Cardiac muscle cell (in vitro differentiated cells and primary cell): Measurements from ENCODE around the gene RPL27A. TPM values are rescaled to one million over a fixed set of nuclear protein-coding genes. Genes with fewer than 3 reads are reported as not detected.

Experiments used
- DNase-seq, 2 donors: peaks; one replicate each; pipeline versions ENCODE4 v3.0.0 to v3.0.0-alpha.2; 2010 to 2017; ENCODE audit warnings: low read depth in 1 of 2, low spot score in 1 of 2
- H3K27ac ChIP-seq: fragments of 200-600 bp; sonication (generic); 2 replicates; pipeline ENCODE4 v1.5.1; 2016
- H3K27me3 ChIP-seq: fragments of 200-600 bp; sonication (generic); 2 replicates; pipeline ENCODE4 v1.6.0; 2016; ENCODE audit warnings: control low read depth
- H3K36me3 ChIP-seq: fragments of 200-600 bp; sonication (generic); 2 replicates; pipeline ENCODE4 v1.5.1; 2016; ENCODE audit warnings: control low read depth
- H3K4me1 ChIP-seq: fragments of 200-600 bp; sonication (generic); 2 replicates; pipeline ENCODE4 v1.8.1; 2017; ENCODE audit warnings: low read depth, mild to moderate bottlenecking, mixed run types
- H3K4me3 ChIP-seq: fragments of 200-600 bp; sonication (generic); 2 replicates; pipeline ENCODE4 v1.5.1; 2016; ENCODE audit warnings: mild to moderate bottlenecking
- H3K9me3 ChIP-seq: fragments of 200-600 bp; sonication (generic); 2 replicates; pipeline ENCODE4 v1.5.1; 2017; ENCODE audit warnings: low read depth, mild to moderate bottlenecking, control low read depth
- polyA plus RNA-seq: library from polyadenylated mRNA; unstranded; fragments of >200 nt; fragmentation: Nextera tagmentation; extraction: Ambion mirVana; gene quantifications from 2 replicates; pipeline ENCODE4 v1.2.1, GENCODE V29; 2016
- total RNA-seq: library from RNA; depleted of rRNA; stranded (reverse); fragments of >200 nt; gene quantifications from 2 replicates; pipeline ENCODE4 v1.2.3, GENCODE V29; 2016
- TF ChIP-seq, protein P1 (sequence below): IDR thresholded peaks from 2 replicates; pipeline ENCODE4 v1.5.1; 2012; ENCODE audit warnings: low read depth, mild to moderate bottlenecking, low read length

Gene RPL27A
- total and polyA plus RNA-seq, 2 experiments from 2014 or later = 586 to 634 TPM

DNA sequence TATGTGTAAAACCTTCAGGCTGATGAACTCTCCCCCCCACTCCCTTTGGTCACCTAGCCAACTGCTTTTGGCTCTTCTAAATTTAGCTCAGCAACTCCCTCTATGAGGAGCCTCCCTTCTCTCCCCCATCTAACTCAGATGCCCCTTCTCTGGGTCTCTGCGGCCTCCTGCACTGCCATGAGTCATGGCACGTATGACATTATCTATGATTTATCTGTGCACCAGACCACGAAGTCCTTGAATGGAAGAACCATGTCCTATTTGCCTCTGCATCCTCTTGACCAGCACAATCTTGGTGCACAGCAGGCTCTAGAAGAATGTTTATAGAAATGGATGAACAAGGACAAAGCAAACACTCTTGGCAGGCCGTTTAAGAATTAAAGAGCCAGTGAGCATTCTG, 46.0 kb downstream of the RPL27A start:
- Histone ChIP-seq H3K9me3 (no peaks in the 10 kb centered on the region), H3K4me3 (no peak overlapping the region), H3K36me3 (peaks cover 9% of the 10 kb centered on the region), H3K27me3 (no peaks in the 10 kb centered on the region), H3K4me1 (peaks cover 10% of the 10 kb centered on the region), H3K27ac (no peak overlapping the region)
- TF ChIP-seq, protein P1, sequence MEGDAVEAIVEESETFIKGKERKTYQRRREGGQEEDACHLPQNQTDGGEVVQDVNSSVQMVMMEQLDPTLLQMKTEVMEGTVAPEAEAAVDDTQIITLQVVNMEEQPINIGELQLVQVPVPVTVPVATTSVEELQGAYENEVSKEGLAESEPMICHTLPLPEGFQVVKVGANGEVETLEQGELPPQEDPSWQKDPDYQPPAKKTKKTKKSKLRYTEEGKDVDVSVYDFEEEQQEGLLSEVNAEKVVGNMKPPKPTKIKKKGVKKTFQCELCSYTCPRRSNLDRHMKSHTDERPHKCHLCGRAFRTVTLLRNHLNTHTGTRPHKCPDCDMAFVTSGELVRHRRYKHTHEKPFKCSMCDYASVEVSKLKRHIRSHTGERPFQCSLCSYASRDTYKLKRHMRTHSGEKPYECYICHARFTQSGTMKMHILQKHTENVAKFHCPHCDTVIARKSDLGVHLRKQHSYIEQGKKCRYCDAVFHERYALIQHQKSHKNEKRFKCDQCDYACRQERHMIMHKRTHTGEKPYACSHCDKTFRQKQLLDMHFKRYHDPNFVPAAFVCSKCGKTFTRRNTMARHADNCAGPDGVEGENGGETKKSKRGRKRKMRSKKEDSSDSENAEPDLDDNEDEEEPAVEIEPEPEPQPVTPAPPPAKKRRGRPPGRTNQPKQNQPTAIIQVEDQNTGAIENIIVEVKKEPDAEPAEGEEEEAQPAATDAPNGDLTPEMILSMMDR = no peak
- DNase-seq = peak in 1 of 2 donors; percentile 39

DNA sequence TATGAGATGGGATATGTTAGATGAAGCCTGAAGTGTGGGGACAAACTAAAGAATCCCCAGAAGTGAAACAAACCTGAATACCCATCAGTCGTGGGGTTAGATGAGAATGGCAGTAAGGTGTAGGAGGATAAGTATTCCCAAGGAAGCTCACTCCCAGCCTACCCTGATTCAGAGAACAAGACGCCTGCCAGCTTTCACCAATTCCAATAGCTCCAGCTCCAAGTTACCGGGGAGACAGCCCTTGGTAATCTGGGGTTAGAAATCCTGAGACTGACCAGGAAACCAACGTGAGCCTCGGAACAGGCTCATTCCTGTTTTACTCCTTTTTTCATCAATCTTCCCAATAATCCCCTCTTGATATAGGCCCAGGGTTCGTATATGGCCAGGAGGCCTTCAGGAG, 46.5 kb downstream of the RPL27A start:
- DNase-seq = no peak
- H3K27me3 ChIP-seq = no peaks in the 10 kb centered on the region
- H3K9me3 ChIP-seq = no peaks in the 10 kb centered on the region
- H3K27ac ChIP-seq = no peak overlapping the region
- TF ChIP-seq, protein P1 = no peak
- peaks cover 9% of the 10 kb centered on the region for H3K36me3 ChIP-seq
- H3K4me1 ChIP-seq = peaks cover 13% of the 10 kb centered on the region
- no peak overlapping the region for H3K4me3 ChIP-seq

DNA sequence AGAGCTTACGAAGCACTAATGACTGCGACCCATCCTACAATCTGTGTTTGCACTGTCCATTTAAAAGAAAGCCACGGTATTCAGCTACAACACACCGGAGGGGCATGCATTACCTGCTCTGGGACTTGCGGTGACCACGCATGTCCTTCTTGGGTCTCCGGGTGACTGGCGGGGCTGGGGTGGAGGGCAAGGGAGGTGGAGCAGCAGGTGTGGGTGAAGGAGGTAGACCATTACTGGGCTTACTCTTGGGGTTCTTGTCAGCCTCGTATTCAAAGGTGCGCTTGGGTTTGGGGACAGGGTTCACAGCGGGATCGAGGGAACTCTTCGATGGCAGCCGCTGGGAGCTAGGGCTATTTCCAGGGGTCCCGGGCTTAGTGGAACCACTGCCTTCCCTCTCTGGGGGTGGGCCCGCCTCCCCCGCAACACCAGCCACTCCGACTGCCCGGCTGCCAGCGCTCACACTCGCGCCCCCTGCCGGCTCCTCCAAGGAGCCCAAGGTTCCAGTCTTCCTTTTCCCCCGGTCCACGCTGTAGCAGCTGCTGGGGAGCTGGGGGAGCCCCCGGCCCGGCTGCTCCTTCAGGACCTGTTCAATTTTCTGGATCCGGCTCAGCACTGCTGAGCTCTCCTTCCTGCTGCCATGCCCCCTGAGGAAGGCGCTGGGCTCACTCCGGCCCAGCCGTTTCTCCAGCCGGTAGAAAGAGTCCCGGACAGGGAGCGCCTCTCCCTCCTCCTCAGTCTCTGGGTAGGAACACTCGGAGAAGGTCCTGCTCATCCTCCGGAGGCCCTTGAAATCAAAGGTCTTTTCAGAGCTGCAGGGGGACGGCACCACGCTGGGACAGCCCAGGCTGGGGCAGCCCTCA, 47.5 kb downstream of the RPL27A start:
- Histone ChIP-seq H3K4me3 (no peak overlapping the region), H3K4me1 (peaks cover 14% of the 10 kb centered on the region), H3K9me3 (no peaks in the 10 kb centered on the region), H3K27me3 (no peaks in the 10 kb centered on the region), H3K27ac (no peak overlapping the region), H3K36me3 (peaks cover 9% of the 10 kb centered on the region)
- DNase-seq = no peak
- TF ChIP-seq, protein P1 = peak; percentile 6

DNA sequence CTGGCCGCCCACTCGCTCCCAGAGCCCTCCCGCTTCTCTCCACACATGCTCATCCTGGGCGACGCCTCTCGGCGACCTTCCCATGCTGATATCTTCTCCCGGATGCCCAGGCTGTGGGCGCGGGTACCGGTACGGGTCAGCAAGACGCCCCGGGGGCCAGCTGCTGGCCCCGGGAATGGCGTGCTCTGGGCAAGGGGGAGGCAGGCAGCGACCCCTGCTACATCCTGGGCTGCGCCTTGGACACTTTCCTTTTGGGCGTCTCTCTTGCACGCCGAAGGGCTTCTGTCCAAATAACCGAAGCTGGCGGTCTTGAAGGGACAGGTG, 48.1 kb downstream of the RPL27A start:
- Histone ChIP-seq H3K9me3 (no peaks in the 10 kb centered on the region), H3K36me3 (peaks cover 7% of the 10 kb centered on the region), H3K4me1 (peaks cover 14% of the 10 kb centered on the region), H3K27ac (no peak overlapping the region), H3K27me3 (no peaks in the 10 kb centered on the region), H3K4me3 (no peak overlapping the region)
- TF ChIP-seq, protein P1 = no peak
- no peak for DNase-seq

DNA sequence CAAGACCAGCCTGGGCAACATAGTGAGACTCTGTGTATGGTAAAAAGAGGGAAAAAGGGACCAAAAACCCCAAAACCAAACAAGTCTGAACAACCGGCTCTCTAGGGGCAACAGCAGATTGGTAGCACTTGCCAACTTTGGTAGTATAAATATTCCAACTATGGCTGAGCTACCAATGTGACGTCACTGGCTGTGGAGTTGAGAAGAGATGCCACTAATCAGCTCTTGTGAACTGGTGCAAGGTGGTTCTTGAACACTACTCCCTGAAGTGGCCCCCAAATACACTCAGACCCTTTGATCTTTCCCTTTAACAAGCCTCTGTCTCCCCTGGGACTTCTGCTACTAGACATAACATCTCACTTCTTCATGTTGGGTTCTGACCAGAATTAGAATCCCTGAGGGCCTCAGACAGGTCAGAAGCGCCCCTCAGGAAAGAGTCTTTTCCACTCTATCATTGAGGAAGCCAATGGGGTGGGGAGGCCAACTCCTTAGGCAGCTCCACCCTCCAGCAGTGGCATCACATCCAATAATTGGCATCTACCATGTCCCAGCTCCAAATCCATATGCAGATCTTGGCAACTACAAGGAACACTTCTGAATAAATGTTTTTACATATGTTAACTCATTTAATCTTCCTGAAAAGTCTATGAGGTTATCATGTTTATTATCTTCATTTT, 49.2 kb downstream of the RPL27A start:
- peaks cover 4% of the 10 kb centered on the region for H3K36me3 ChIP-seq
- TF ChIP-seq, protein P1 = no peak

More for the DNA sequence above, 49.2 kb downstream of the RPL27A start:
- H3K4me1 ChIP-seq = peaks cover 14% of the 10 kb centered on the region
- no peak overlapping the region for H3K4me3 ChIP-seq
- no peaks in the 10 kb centered on the region for H3K9me3 ChIP-seq
- H3K27me3 ChIP-seq = no peaks in the 10 kb centered on the region
- no peak for DNase-seq
- no peak overlapping the region for H3K27ac ChIP-seq
